ENCODE results near the gene MACROD1.

The MACROD1 gene

GRCh38 chr11:64090806-64091516 is 75.0 kb downstream of the MACROD1 start:
- no peak for DNase-seq

- no peak for DNase-seq
These were observed 75.8 kb downstream of the MACROD1 start for GRCh38 chr11:64089915-64090805.

DNA sequence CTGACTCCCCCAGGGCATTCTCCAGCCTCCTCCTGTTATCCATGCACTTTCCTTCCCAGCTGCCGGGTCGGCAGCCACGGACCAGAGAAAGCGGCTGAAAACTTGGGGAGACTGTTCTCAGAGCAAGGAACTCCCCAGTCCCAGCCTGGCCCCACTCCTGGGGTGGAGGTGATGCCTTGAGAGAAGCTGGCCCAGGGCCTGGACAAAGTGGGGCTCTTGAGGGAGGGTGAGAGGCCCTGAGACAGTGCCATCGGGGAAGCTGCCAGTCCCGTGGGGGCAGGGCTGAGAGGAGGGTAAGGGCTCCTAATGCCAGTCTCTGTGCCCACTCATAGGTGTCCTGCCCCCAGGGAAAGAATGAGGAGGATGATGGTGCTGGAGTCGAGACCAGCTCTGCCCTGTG is 76.4 kb downstream of the MACROD1 start:
- DNase-seq = no peak

DNA sequence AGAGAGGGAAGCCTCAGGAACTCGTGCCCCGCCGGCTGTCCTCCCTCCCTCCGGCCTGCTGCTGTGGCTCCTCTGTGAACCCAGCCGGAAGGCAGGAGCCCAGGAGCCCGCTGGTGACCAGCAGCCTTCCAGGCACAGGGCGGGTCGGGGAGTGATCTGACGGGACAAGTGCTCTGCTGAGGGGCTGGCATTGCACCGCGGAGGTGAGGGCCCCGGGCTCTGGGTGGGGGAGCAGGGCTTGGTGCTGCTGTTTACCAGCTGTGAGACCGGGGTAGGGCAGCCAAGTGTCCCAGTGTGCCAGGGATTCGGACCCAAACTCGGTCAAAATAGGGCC is 76.9 kb downstream of the MACROD1 start:
- no peak for DNase-seq

- no peak for DNase-seq
These were observed 77.5 kb downstream of the MACROD1 start for GRCh38 chr11:64088162-64089026.

- no peak for DNase-seq
These were observed 79.4 kb downstream of the MACROD1 start for GRCh38 chr11:64086258-64087123.

DNA sequence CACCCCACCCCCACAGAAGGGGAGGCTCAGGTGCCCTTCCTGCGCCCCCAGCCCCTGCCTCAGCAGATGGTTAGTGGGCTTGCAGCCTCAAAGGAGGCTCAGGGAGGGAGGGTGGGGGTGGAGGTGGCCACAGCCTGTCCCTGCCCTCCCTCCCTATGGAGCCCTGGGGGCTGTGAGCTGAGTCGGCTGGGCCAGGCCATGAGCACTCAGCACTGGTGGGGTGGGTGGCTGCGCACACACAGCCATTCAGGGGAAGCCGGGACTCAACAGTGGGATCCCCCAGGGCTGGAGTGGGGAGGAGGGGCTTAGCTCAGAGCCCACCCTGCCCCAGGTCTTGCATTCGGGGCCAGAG is 80.0 kb downstream of the MACROD1 start:
- no peak for DNase-seq

GRCh38 chr11:64084951-64085710 is 80.8 kb downstream of the MACROD1 start:
- DNase-seq = no peak

DNA sequence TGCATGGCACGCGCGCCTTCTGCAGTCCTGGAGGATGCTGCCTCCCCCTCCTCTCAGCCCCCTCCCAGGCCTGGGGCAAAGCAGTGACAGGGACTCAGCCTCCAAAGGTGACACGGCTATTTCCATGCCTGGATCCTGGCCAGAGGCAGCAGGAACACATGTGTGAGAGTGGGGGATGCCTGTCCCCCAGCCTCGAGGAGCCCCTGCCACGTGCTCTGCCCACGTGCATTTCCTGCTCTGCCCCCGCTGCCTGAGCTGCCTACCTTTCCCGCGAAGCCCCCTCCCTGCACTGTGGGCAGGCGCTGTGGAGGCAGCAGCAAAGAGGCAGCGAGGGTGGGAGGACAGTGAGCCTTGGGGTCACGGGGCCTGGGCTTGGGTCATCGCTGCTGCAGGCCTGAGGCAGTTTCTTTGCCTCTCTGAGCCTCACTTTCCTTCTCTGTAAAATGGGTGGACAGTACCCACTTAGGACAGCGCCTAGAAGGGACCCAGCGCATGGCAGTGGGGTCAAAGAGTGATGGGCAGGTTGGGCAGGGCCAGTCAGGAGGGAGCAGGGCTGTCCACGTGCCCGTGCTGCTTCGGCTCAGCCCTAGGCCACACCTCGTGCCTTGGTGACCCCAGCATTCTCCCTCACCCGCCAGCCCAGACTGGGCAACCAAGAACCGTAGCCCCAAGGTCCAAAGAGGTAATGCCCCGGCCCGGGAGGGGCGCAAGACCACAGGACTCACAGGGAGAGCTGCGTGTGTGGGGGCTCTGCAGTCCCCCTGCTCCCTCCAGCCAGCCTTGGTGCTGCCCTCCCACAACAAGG is 81.6 kb downstream of the MACROD1 start:
- no peak for DNase-seq

GRCh38 chr11:64083398-64084080 is 82.4 kb downstream of the MACROD1 start:
- DNase-seq = no peak

GRCh38 chr11:64081745-64082442 is 84.0 kb downstream of the MACROD1 start:
- no peak for DNase-seq

DNA sequence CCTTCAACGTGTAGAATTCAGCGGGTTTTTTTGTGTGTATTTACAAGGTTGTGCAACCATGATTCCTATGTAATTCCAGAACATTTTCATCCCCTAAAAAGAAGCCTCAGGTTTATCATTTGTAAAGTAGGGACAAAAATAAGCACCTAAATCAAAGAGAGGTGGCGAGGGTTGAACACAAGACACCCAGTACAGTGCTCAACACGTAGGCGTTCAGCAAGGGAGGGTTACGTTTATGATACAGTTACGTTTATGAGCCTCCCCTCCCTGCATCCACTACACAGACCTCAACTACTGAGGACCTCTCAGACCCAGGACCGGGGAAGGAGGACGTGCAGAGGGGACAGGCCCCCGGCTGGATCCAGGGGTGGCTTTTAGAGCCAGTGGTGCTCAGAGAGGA is 85.5 kb downstream of the MACROD1 start:
- no peak for DNase-seq

DNA sequence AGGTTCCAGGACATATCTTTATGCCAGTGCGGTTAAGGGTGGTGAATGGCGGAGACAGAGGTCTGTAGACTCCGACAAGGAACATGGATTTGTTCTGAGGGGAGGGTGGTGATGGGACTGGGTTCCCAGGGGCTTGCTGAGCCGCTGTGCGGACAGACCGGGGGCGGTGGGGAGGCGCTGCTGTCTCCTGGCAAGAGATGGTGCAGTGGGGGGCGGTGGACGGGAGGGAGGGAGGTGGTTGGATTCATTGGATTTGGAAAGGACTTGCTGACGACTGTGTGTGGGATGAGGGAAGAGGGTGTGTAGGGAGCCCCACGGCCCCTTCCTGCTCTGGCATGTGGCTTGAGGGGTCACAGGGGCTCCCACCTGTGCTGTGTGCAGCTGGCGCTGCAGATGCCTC is 87.0 kb downstream of the MACROD1 start:
- no peak for DNase-seq

GRCh38 chr11:64078284-64078683 is 87.6 kb downstream of the MACROD1 start:
- no peak for DNase-seq

DNA sequence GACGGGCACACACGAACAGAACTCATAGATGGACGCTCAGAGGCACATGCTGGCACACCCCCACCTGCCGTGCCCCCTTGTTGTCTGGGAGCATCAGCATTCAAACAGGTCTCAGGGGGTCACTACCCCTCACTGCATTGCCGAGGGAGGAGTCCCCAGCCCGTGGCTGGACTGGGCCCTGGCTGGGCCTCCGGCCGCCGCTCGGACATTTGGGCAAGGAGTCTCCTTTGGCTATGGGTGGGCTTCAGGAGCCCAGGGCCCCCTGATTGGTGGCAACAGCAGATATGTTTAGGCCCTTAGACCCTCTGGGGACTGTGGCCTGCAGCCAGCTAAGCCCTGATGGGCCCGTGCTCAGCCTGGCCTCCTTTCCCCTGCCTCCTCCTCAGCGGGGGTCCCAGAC is 88.3 kb downstream of the MACROD1 start:
- DNase-seq = no peak

GRCh38 chr11:64076758-64077157 is 89.2 kb downstream of the MACROD1 start:
- no peak for DNase-seq

DNA sequence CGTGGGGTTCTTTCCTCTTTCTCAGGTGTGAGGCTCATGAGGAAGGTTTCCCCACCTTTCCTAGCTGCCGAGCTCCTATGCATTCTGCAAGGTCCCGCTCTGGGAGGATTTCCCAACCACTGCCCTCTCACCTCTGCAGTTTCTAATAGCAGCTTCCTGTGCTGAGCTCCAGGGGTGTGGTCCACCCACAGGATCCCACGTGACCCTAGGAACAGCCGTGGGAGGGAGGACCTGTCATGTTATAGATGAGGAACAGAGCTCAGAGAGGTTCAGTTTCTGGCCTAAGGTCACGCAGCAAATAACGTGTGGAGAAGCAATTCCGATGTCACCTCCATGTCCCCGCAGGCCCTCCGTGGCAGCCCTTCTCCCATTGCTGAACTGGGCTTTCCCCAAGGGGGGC is 91.7 kb downstream of the MACROD1 start:
- DNase-seq = no peak

GRCh38 chr11:64073542-64073941 is 92.4 kb downstream of the MACROD1 start:
- DNase-seq = no peak

DNA sequence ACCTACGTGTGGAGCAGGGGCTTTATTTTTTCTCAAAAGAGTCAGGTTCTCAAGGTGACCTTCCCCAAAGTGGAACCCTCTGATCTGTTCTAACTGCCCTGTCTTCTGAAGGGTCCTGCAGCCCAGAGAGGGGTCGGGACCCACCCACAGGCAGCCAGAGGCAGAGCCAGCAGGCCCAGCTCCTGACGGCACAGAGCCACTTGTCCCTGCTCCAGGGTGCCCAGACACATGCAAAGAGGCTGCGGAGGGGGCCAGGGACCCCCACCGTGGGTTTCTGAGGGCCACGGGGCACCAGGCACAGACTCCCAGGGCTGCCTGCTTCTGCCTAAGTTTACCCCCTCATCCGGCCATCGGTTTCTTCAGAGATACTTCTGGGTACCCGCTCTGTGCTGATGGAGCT is 93.0 kb downstream of the MACROD1 start:
- DNase-seq = no peak

DNA sequence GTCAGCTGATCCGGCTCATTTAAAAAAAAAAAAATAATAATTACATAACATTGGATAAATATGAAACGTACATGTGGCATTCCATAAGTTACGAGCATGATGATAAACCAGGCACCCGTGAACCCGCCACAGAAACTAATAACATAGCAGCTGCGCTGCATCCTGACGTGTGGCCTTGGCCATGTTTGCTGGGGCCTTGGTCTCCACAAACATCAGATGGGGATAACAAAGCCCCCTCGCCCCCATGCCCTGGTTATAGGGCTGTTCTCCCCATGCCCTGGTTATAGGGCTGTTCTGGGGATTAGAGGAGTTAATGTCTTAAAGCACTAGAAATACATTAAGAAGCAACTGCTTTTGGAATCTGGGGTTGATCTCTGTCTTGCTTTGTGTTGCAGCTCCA is 93.5 kb downstream of the MACROD1 start:
- DNase-seq = no peak
